SK-N-SH (cell line): ENCODE data around the gene SEC61A1. TPM values are rescaled to one million over a fixed set of nuclear protein-coding genes. Genes with fewer than 3 reads are reported as not detected.
A peak's percentile ranks its signal among the peaks of the same experiment; 100 is the strongest.

Experiments used
- CTCF ChIA-PET: fragments of 300-600, 350-600 bp; formaldehyde crosslinking; extraction: SDS; loops from one replicate; lab custom pipeline; 2021; lab: Yijun Ruan, JAX
- POLR2A ChIA-PET: fragments of 350-600 bp; sonication (Branson Sonifier 250); formaldehyde crosslinking; extraction: SDS; loops from one replicate; lab custom pipeline; 2020; ENCODE audit warnings: antibody characterized with exemption, inconsistent platforms; lab: Yijun Ruan, JAX
- DNase-seq: peaks from one replicate; pipeline ENCODE4 v3.0.0; 2012
- H2AFZ ChIP-seq: fragments of 200-600 bp; sonication (generic); 2 replicates; pipeline ENCODE4 v1.8.1; 2016; ENCODE audit warnings: antibody characterized with exemption, mild to moderate bottlenecking, low read depth
- H3F3A ChIP-seq: fragments of 200-600 bp; sonication (generic); replicated peaks from 2 replicates; pipeline ENCODE3; 2016; ENCODE audit warnings: antibody characterized with exemption, mild to moderate bottlenecking; ENCODE audit not compliant: insufficient read depth
- H3K27ac ChIP-seq, 2 experiments: fragments of 200-500 bp in 1 of 2; fragments of 200-600 bp in 1 of 2; sonication (Bioruptor generic) in 1 of 2; sonication (generic), shearing (Covaris generic) in 1 of 2; 2 replicates each; pipeline versions ENCODE4 v1.5.1 to v1.6.1; 2014 to 2016; ENCODE audit warnings: low read depth in 2 of 2, inconsistent platforms in 1 of 2, low read length in 1 of 2, mild to moderate bottlenecking in 1 of 2, mixed read lengths in 1 of 2
- H3K27me3 ChIP-seq: fragments of 200-600 bp; sonication (generic), shearing (Covaris generic); 2 replicates; pipeline ENCODE4 v1.6.1; 2016; ENCODE audit warnings: mixed run types; ENCODE audit not compliant: insufficient read depth
- H3K36me3 ChIP-seq, 2 experiments: fragments of 200-500 bp in 1 of 2; fragments of 200-600 bp in 1 of 2; sonication (Bioruptor generic) in 1 of 2; sonication (generic) in 1 of 2; replicated peaks in 1 of 2; 2 replicates each; pipeline versions ENCODE3 to v1.5.1; 2014 to 2016; ENCODE audit warnings: low read length in 1 of 2, mild to moderate bottlenecking in 1 of 2; ENCODE audit not compliant: insufficient read depth in 2 of 2, control insufficient read depth in 1 of 2
- H3K4me1 ChIP-seq, 2 experiments: fragments of 200-500 bp in 1 of 2; fragments of 200-600 bp in 1 of 2; sonication (Bioruptor generic) in 1 of 2; sonication (generic), shearing (Covaris generic) in 1 of 2; 2 replicates each; pipeline versions ENCODE4 v1.5.1 to v1.6.1; 2014 to 2016; ENCODE audit warnings: low read depth in 1 of 2, low read length in 1 of 2, mixed run types in 1 of 2; ENCODE audit not compliant: insufficient read depth in 2 of 2, control insufficient read depth in 1 of 2
- H3K4me2 ChIP-seq: fragments of 200-600 bp; sonication (generic), shearing (Covaris generic); 2 replicates; pipeline ENCODE4 v1.6.1; 2017; ENCODE audit warnings: mixed run types
- H3K4me3 ChIP-seq, 2 experiments: fragments of 200-500 bp in 1 of 2; fragments of 200-600 bp in 1 of 2; sonication (Bioruptor generic) in 1 of 2; sonication (generic), shearing (Covaris generic) in 1 of 2; 2 replicates each; pipeline versions ENCODE4 v1.5.1 to v1.8.1; 2014 to 2016; ENCODE audit warnings: low read depth in 2 of 2, inconsistent platforms in 1 of 2, low read length in 1 of 2, mild to moderate bottlenecking in 1 of 2, mixed read lengths in 1 of 2, moderate library complexity in 1 of 2
- H3K79me2 ChIP-seq: fragments of 200-600 bp; sonication (generic); 2 replicates; pipeline ENCODE4 v1.8.1; 2017; ENCODE audit warnings: mild to moderate bottlenecking; ENCODE audit not compliant: insufficient read depth
- H3K9ac ChIP-seq: fragments of 200-600 bp; sonication (generic); 2 replicates; pipeline ENCODE4 v1.6.1; 2017; ENCODE audit warnings: mixed run types
- H3K9me2 ChIP-seq: fragments of 200-600 bp; sonication (generic); 2 replicates; pipeline ENCODE4 v1.6.1; 2017; ENCODE audit warnings: mixed run types
- H3K9me3 ChIP-seq: fragments of 200-600 bp; sonication (generic); 2 replicates; pipeline ENCODE4 v1.6.1; 2017; ENCODE audit warnings: mixed run types, mild to moderate bottlenecking, moderate library complexity
- H4K20me1 ChIP-seq: fragments of 200-600 bp; sonication (generic); 2 replicates; pipeline ENCODE4 v1.6.1; 2017; ENCODE audit warnings: mild to moderate bottlenecking, mixed run types; ENCODE audit not compliant: insufficient read depth
- ELF1 ChIP-seq: IDR thresholded peaks from 2 replicates; pipeline ENCODE4 v1.4.0; 2012
- EP300 ChIP-seq, 2 experiments: IDR thresholded peaks; 2 replicates each; pipeline versions ENCODE4 v1.4.0 to v1.6.1; 2012; ENCODE audit warnings: borderline replicate concordance in 1 of 2, low read depth in 1 of 2, low read length in 1 of 2
- FOXJ3 ChIP-seq: sonication (generic); formaldehyde crosslinking; IDR thresholded peaks from 2 replicates; pipeline ENCODE4 v1.5.1; 2020; ENCODE audit warnings: mild to moderate bottlenecking, missing genetic modification reagents
- FOXM1 ChIP-seq: IDR thresholded peaks from 2 replicates; pipeline ENCODE4 v1.4.0; 2012; ENCODE audit warnings: low read depth, mild to moderate bottlenecking
- GABPA ChIP-seq: IDR thresholded peaks from 2 replicates; pipeline ENCODE4 v1.4.0; 2012; ENCODE audit warnings: low read depth, mild to moderate bottlenecking
- GATA2 ChIP-seq: sonication (generic); formaldehyde crosslinking; IDR thresholded peaks from 2 replicates; pipeline ENCODE4 v1.5.0; 2020; ENCODE audit warnings: mild to moderate bottlenecking, missing genetic modification reagents
- JUND ChIP-seq: IDR thresholded peaks from 2 replicates; pipeline ENCODE4 v1.4.0; 2012
- MXI1 ChIP-seq: IDR thresholded peaks from 2 replicates; pipeline ENCODE4 v1.6.1; 2012; ENCODE audit warnings: mild to moderate bottlenecking, low read depth, low read length, improper control_type of control experiment
- POLR2AphosphoS5 ChIP-seq: IDR thresholded peaks from 2 replicates; pipeline ENCODE4 v1.6.1; 2012; ENCODE audit warnings: low read depth, low read length
- RAD21 ChIP-seq: IDR thresholded peaks from 2 replicates; pipeline ENCODE4 v1.6.1; 2012; ENCODE audit warnings: mild to moderate bottlenecking, low read length
- RFX5 ChIP-seq: IDR thresholded peaks from 2 replicates; pipeline ENCODE4 v1.6.1; 2012; ENCODE audit warnings: mild to moderate bottlenecking, improper control_type of control experiment, low read length
- SIN3A ChIP-seq: IDR thresholded peaks from 2 replicates; pipeline ENCODE4 v1.6.1; 2012; ENCODE audit warnings: low read depth, mild to moderate bottlenecking, low read length, moderate library complexity, borderline replicate concordance
- SMC3 ChIP-seq: IDR thresholded peaks from 2 replicates; pipeline ENCODE4 v1.6.1; 2012; ENCODE audit warnings: low read depth, low read length, improper control_type of control experiment
- TEAD4 ChIP-seq: IDR thresholded peaks from 2 replicates; pipeline ENCODE4 v1.4.0; 2012; ENCODE audit warnings: mild to moderate bottlenecking, borderline replicate concordance; ENCODE audit not compliant: insufficient read depth
- USF1 ChIP-seq: IDR thresholded peaks from 2 replicates; pipeline ENCODE4 v1.4.0; 2012; ENCODE audit warnings: low read depth, borderline replicate concordance
- USF2 ChIP-seq: fragments of 150-350 bp; IDR thresholded peaks from 2 replicates; pipeline ENCODE4 v1.6.1; 2017; ENCODE audit warnings: antibody characterized with exemption, low read length, low read depth, borderline replicate concordance
- WGBS: methylation state at CpG from one replicate; pipeline ENCODE4 v1.1.6; 2017; ENCODE audit warnings: low lambda C conversion rate; 5-methylcytosine and 5-hydroxymethylcytosine counted together
- polyA plus RNA-seq, 3 experiments: library from polyadenylated mRNA; depleted of rRNA; stranded (reverse); fragments of >200 nt; gene quantifications; 2 replicates each; pipeline ENCODE4 v1.2.3, GENCODE V29; 2012
- TF ChIP-seq, protein P1 (sequence below): fragments of 200-600 bp; sonication (generic); IDR thresholded peaks from 2 replicates; pipeline ENCODE4 v1.6.1; 2017; ENCODE audit warnings: antibody characterized with exemption, mild to moderate bottlenecking, moderate library complexity
- TF ChIP-seq, protein P2 (sequence below): fragments of 150-350 bp; IDR thresholded peaks from 2 replicates; pipeline ENCODE4 v1.6.1; 2016; ENCODE audit warnings: mild to moderate bottlenecking, low read depth, low read length
- TF ChIP-seq, protein P3 (sequence below): IDR thresholded peaks from 2 replicates; pipeline ENCODE4; 2012

SEC61A1 gene
- polyA plus RNA-seq, 1 of the 3 experiments (the other 2 are of a cell fraction), result 153 TPM

DNA sequence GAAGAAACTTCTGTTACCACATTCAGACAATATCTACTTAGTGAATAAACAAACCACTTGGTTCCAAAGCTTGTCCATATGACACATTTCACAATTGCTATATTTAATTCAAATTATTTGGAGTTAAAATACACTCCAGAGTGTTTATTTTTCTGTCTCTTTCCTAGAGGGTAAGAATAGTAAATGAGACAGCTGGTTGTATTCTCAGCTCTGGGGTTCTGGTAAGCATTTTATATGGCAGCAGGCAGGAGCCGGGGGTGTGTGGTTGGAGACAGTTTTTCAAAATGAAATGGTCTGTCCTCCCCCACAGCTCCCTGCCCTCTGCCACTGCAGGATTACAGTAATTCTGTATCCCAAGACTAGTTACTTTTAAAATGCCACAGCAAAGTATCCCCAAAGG lies 10.9 kb upstream of the SEC61A1 start (continued):
- TF ChIP-seq POLR2AphosphoS5 (no peak), SIN3A (no peak)

DNA sequence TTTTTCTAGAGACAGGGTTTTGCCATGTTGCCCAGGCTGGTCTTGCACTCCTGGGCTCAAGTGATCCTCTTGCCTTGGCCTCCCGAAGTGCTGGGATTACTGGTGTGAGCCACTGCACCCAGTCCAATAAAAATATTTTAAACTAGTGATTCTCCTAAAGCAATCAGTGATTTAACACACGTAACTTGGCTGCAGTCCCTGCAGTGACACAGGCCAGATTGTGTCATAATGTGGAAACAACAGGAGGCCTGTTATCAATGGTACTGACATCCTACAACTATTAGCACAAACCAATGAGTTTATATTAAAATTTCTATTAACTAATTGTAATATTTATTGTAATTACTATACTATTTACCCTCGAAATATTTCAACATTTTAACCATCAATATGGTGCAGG lies 1.6 kb upstream of the SEC61A1 start:
- POLR2A ChIA-PET, result no interaction called here
- CTCF ChIA-PET, result no interaction called here
- Histone ChIP-seq H3K27me3 (no peaks in the 10 kb centered on the region), H3K4me1 (peaks cover 0 to 29% of the 10 kb centered on the region in 2 experiments; a peak in 2 of 4 replicates), H3F3A (peaks cover 11% of the 10 kb centered on the region), H3K27ac (no peak overlapping the region), H3K4me2 (no peak overlapping the region), H3K4me3 (no peak overlapping the region), H3K36me3 (peaks cover 15 to 24% of the 10 kb centered on the region in 2 experiments), H2AFZ (no peak overlapping the region), H3K9me3 (no peaks in the 10 kb centered on the region), H3K9ac (no peak overlapping the region), H3K79me2 (peaks cover 41% of the 10 kb centered on the region), H4K20me1 (peaks cover 25% of the 10 kb centered on the region), H3K9me2 (no peaks in the 10 kb centered on the region)
- no peak for DNase-seq
- 85% methylated on average over 3 of the region's 3 CpGs for WGBS
- TF ChIP-seq, protein P1, sequence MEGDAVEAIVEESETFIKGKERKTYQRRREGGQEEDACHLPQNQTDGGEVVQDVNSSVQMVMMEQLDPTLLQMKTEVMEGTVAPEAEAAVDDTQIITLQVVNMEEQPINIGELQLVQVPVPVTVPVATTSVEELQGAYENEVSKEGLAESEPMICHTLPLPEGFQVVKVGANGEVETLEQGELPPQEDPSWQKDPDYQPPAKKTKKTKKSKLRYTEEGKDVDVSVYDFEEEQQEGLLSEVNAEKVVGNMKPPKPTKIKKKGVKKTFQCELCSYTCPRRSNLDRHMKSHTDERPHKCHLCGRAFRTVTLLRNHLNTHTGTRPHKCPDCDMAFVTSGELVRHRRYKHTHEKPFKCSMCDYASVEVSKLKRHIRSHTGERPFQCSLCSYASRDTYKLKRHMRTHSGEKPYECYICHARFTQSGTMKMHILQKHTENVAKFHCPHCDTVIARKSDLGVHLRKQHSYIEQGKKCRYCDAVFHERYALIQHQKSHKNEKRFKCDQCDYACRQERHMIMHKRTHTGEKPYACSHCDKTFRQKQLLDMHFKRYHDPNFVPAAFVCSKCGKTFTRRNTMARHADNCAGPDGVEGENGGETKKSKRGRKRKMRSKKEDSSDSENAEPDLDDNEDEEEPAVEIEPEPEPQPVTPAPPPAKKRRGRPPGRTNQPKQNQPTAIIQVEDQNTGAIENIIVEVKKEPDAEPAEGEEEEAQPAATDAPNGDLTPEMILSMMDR, result no peak
- TF ChIP-seq FOXM1 (no peak), TEAD4 (no peak), GATA2 (CRISPR knock-in tag) (no peak), FOXJ3 (CRISPR knock-in tag) (no peak), USF1 (no peak), SIN3A (no peak), RFX5 (no peak)
- TF ChIP-seq, protein P2, sequence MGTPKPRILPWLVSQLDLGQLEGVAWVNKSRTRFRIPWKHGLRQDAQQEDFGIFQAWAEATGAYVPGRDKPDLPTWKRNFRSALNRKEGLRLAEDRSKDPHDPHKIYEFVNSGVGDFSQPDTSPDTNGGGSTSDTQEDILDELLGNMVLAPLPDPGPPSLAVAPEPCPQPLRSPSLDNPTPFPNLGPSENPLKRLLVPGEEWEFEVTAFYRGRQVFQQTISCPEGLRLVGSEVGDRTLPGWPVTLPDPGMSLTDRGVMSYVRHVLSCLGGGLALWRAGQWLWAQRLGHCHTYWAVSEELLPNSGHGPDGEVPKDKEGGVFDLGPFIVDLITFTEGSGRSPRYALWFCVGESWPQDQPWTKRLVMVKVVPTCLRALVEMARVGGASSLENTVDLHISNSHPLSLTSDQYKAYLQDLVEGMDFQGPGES, result no peak

- peaks cover 34% of the 10 kb centered on the region for H4K20me1 ChIP-seq
- peak overlapping the region; percentile 84 for H3K9ac ChIP-seq
- H3K27me3 ChIP-seq, result no peaks in the 10 kb centered on the region
- POLR2A ChIA-PET, result interaction anchor here (0.7 kb wide), 1 partner anchor 150 kb away, joined by 3 read pairs; no protein-coding TSS in a partner anchor
- DNase-seq, result peak; percentile 40
- H2AFZ ChIP-seq, result peak overlapping the region; percentile 94
- no peaks in the 10 kb centered on the region for H3K9me3 ChIP-seq
- peaks cover 0 to 34% of the 10 kb centered on the region in 2 experiments; a peak in 2 of 4 replicates for H3K4me1 ChIP-seq
- CTCF ChIA-PET, result no interaction called here
- peaks cover 24 to 33% of the 10 kb centered on the region in 2 experiments for H3K36me3 ChIP-seq
- peaks cover 11% of the 10 kb centered on the region for H3F3A ChIP-seq
- H3K9me2 ChIP-seq, result no peaks in the 10 kb centered on the region
- H3K4me3 ChIP-seq, result peak overlapping the region; percentile 86 to 98
- peak overlapping the region; percentile 90 for H3K4me2 ChIP-seq
- 15% methylated on average over 9 of the region's 10 CpGs for WGBS
- peak overlapping the region; percentile 64 to 86 for H3K27ac ChIP-seq
- H3K79me2 ChIP-seq, result peaks cover 50% of the 10 kb centered on the region
- TF ChIP-seq, protein P2, result no peak
- TF ChIP-seq TEAD4 (no peak), RAD21 (no peak), GABPA (no peak), MXI1 (no peak), USF2 (no peak), ELF1 (no peak), GATA2 (CRISPR knock-in tag) (no peak), SMC3 (no peak), EP300 (IDR thresholded peaks at IDR 0.05; ENCODE audit: borderline replicate concordance in 1 of 2, low read depth in 1 of 2, low read length in 1 of 2) (no peak), SIN3A (no peak), JUND (no peak)
- TF ChIP-seq, protein P3, sequence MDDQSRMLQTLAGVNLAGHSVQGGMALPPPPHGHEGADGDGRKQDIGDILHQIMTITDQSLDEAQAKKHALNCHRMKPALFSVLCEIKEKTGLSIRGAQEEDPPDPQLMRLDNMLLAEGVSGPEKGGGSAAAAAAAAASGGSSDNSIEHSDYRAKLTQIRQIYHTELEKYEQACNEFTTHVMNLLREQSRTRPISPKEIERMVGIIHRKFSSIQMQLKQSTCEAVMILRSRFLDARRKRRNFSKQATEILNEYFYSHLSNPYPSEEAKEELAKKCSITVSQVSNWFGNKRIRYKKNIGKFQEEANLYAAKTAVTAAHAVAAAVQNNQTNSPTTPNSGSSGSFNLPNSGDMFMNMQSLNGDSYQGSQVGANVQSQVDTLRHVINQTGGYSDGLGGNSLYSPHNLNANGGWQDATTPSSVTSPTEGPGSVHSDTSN, result no peak
These were observed 789 bp upstream of the SEC61A1 start for GRCh38 chr3:128051459-128051836.
